GM23338 (cell line): ENCODE results near the gene TRIM13. TPM values are rescaled to one million over a fixed set of nuclear protein-coding genes. Genes with fewer than 3 reads are reported as not detected.
A peak's percentile ranks its signal among the peaks of the same experiment; 100 is the strongest.

ENCODE experiments used
- ATAC-seq: fragments of 200-7000 bp; cut with Tn5 transposase; 3 replicates; pipeline ENCODE4 v1.9.1; 2020
- DNase-seq: peaks from one replicate; pipeline ENCODE4 v3.0.0-alpha.2; 2015; ENCODE audit warnings: low spot score
- H2AFZ ChIP-seq: fragments of 200-600 bp; sonication (generic); 2 replicates; pipeline ENCODE4 v1.8.0; 2016; ENCODE audit warnings: antibody characterized with exemption, mild to moderate bottlenecking, moderate library complexity
- H3F3A ChIP-seq: fragments of 200-600 bp; sonication (generic); replicated peaks from 2 replicates; pipeline ENCODE4 v1.8.0; 2017; ENCODE audit warnings: antibody characterized with exemption, mixed run types, low read depth
- H3K27ac ChIP-seq: fragments of 200-600 bp; sonication (generic); 2 replicates; pipeline ENCODE4 v1.6.1; 2016; ENCODE audit warnings: low read depth
- H3K27me3 ChIP-seq: fragments of 200-600 bp; sonication (generic); 2 replicates; pipeline ENCODE4 v1.8.0; 2016; ENCODE audit warnings: mild to moderate bottlenecking, mixed run types, moderate library complexity; ENCODE audit not compliant: insufficient read depth
- H3K36me3 ChIP-seq: fragments of 200-600 bp; sonication (generic); 2 replicates; pipeline ENCODE4 v1.8.0; 2016; ENCODE audit warnings: mild to moderate bottlenecking; ENCODE audit not compliant: insufficient read depth
- H3K4me1 ChIP-seq: fragments of 200-600 bp; sonication (generic); 2 replicates; pipeline ENCODE4 v1.8.0; 2016; ENCODE audit warnings: mild to moderate bottlenecking, moderate library complexity; ENCODE audit not compliant: insufficient read depth
- H3K4me2 ChIP-seq: fragments of 200-600 bp; sonication (generic); 2 replicates; pipeline ENCODE4 v1.7.1; 2017; ENCODE audit warnings: mixed run types
- H3K4me3 ChIP-seq: fragments of 200-600 bp; sonication (generic); 2 replicates; pipeline ENCODE4 v1.6.1; 2016; ENCODE audit warnings: mixed run types
- H3K79me2 ChIP-seq: fragments of 200-600 bp; sonication (generic); replicated peaks from 2 replicates; pipeline ENCODE4 v1.8.0; 2017; ENCODE audit warnings: mild to moderate bottlenecking; ENCODE audit not compliant: insufficient read depth
- H3K9me2 ChIP-seq: fragments of 200-600 bp; sonication (generic); 2 replicates; pipeline ENCODE4 v1.8.0; 2017; ENCODE audit not compliant: insufficient read depth
- H4K20me1 ChIP-seq: fragments of 200-600 bp; sonication (generic); replicated peaks from 2 replicates; pipeline ENCODE4 v1.8.0; 2017; ENCODE audit warnings: mild to moderate bottlenecking; ENCODE audit not compliant: insufficient read depth
- H3K27ac Mint-ChIP-seq: 2 replicates; pipeline ENCODE4 v1.8.0; 2020; ENCODE audit warnings: inconsistent platforms, mild to moderate bottlenecking, moderate library complexity, mixed read lengths
- H3K27me3 Mint-ChIP-seq: 3 replicates; pipeline ENCODE4 v1.8.0; 2022; ENCODE audit warnings: low read depth, mild to moderate bottlenecking, moderate library complexity, mixed read lengths, inconsistent platforms; ENCODE audit not compliant: insufficient read depth, poor library complexity
- H3K36me3 Mint-ChIP-seq: 3 replicates; pipeline ENCODE4 v1.8.0; 2021; ENCODE audit warnings: low read depth, mild to moderate bottlenecking, inconsistent platforms, moderate library complexity, mixed read lengths
- H3K4me1 Mint-ChIP-seq: 3 replicates; pipeline ENCODE4 v1.8.0; 2020; ENCODE audit warnings: mild to moderate bottlenecking, inconsistent platforms, mixed read lengths
- H3K4me3 Mint-ChIP-seq: 3 replicates; pipeline ENCODE4 v1.8.0; 2021; ENCODE audit warnings: moderate library complexity, mild to moderate bottlenecking, inconsistent platforms, mixed read lengths
- H3K9me3 Mint-ChIP-seq: 3 replicates; pipeline ENCODE4 v1.8.0; 2020; ENCODE audit warnings: moderate library complexity, mild to moderate bottlenecking, inconsistent platforms, mixed read lengths
- CREB1 ChIP-seq: fragments of 250-450 bp; sonication (Bioruptor Pico); IDR thresholded peaks from 2 replicates; pipeline ENCODE4 v1.5.0; 2020; ENCODE audit warnings: low read depth, mild to moderate bottlenecking, moderate library complexity
- EZH2 ChIP-seq: fragments of 200-600 bp; sonication (generic); IDR thresholded peaks from one replicate; pipeline ENCODE4 v1.8.0; 2017; ENCODE audit warnings: antibody characterized with exemption, mild to moderate bottlenecking, low read depth; ENCODE audit not compliant: unreplicated experiment
- NANOG ChIP-seq: IDR thresholded peaks from 2 replicates; pipeline ENCODE4 v1.6.1; 2016; ENCODE audit warnings: antibody characterized with exemption, borderline replicate concordance
- STAT1 ChIP-seq: IDR thresholded peaks from one replicate; pipeline ENCODE4 v1.6.1; 2016; ENCODE audit warnings: antibody characterized with exemption; ENCODE audit not compliant: unreplicated experiment
- ZNF114 ChIP-seq: fragments of 250-450 bp; sonication (Bioruptor Pico); IDR thresholded peaks from 2 replicates; pipeline ENCODE4 v1.5.0; 2020; ENCODE audit warnings: mild to moderate bottlenecking, moderate library complexity
- ZNF331 ChIP-seq: fragments of 250-450 bp; sonication (Bioruptor Pico); IDR thresholded peaks from 2 replicates; pipeline ENCODE4 v1.5.0; 2020; ENCODE audit warnings: low read depth, mild to moderate bottlenecking, moderate library complexity
- ZNF462 ChIP-seq: fragments of 250-450 bp; sonication (Bioruptor Pico); IDR thresholded peaks from 2 replicates; pipeline ENCODE4 v1.5.0; 2020; ENCODE audit warnings: mild to moderate bottlenecking, moderate library complexity
- polyA plus RNA-seq: library from polyadenylated mRNA; unstranded; fragments of >200 nt; fragmentation: Nextera tagmentation; extraction: Ambion mirVana; gene quantifications from 2 replicates; pipeline ENCODE4 v1.2.1, GENCODE V29; 2016
- total RNA-seq: library from RNA; depleted of rRNA; stranded (reverse); fragments of >200 nt; shearing (Covaris generic); gene quantifications from 2 replicates; pipeline ENCODE4 v1.2.3, GENCODE V29; 2014
- TF ChIP-seq, protein P1 (sequence below), 2 experiments: fragments of 200-600 bp in 1 of 2; sonication (generic) in 1 of 2; conservative IDR thresholded peaks; 2 replicates each; pipeline versions ENCODE4 v1.5.1 to v1.6.1; 2016 to 2017; ENCODE audit warnings: antibody characterized with exemption in 2 of 2, low read depth in 2 of 2, mild to moderate bottlenecking in 2 of 2, moderate library complexity in 1 of 2

TRIM13 gene
- total and polyA plus RNA-seq, 2 experiments from 2014 or later = 23.0 to 25.3 TPM

DNA sequence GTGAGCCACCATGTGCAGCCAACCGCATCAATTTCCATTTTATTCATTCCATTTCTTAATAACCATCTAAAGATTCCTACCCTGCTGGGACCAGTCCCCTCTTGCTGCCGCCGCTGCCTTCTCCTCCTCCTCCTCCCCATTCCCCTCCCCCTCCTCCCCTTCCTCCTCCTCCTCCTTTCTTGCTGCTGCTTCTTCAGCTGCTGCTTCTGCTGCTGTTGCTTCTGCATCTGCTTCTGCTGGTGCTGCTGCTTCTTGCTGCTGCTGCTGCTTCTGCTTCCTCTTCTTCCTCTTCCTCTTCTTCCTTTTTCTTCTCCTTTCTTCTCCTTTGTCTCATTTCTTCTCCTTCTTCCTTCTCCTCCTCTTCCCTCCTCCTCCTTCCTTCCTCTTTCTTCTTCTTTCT lies 40.7 kb upstream of the TRIM13 start (continued):
- TF ChIP-seq, protein P1, sequence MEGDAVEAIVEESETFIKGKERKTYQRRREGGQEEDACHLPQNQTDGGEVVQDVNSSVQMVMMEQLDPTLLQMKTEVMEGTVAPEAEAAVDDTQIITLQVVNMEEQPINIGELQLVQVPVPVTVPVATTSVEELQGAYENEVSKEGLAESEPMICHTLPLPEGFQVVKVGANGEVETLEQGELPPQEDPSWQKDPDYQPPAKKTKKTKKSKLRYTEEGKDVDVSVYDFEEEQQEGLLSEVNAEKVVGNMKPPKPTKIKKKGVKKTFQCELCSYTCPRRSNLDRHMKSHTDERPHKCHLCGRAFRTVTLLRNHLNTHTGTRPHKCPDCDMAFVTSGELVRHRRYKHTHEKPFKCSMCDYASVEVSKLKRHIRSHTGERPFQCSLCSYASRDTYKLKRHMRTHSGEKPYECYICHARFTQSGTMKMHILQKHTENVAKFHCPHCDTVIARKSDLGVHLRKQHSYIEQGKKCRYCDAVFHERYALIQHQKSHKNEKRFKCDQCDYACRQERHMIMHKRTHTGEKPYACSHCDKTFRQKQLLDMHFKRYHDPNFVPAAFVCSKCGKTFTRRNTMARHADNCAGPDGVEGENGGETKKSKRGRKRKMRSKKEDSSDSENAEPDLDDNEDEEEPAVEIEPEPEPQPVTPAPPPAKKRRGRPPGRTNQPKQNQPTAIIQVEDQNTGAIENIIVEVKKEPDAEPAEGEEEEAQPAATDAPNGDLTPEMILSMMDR (conservative IDR thresholded peaks at IDR 0.05; ENCODE audit: low read depth in 2 of 2) = no peak
- TF ChIP-seq ZNF462 (no peak), ZNF114 (CRISPR knock-in tag) (no peak), ZNF331 (CRISPR knock-in tag) (no peak), EZH2 (no peak), STAT1 (no peak)

DNA sequence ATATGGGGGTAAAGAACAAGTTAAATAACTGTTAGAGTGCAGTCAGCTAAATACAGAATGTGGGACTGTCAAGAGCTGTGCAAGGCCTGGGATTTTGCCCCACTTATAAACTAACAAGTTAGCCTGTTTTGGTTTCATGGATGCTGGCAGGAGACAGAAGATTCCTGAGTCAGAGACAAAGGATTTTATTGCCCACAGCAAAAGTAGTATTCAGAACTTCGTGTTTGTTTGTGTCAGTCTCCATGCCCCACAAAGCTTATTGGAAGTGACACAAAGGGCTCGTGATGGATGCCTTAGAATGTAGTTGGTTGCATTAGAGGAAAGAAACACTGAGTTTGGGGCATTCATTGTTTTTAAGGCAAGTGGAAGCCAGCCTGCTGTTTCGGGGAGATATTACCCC lies 38.5 kb upstream of the TRIM13 start:
- H3K79me2 ChIP-seq = no peaks in the 10 kb centered on the region
- H3K4me1 ChIP-seq = no peaks in the 10 kb centered on the region
- H3K27ac ChIP-seq = no peak overlapping the region
- Mint-ChIP-seq H3K27me3 (no peaks in the 10 kb centered on the region), H3K4me1 (no peaks in the 10 kb centered on the region), H3K36me3 (no peaks in the 10 kb centered on the region), H3K4me3 (no peak overlapping the region), H3K27ac (no peak overlapping the region), H3K9me3 (peaks cover 2% of the 10 kb centered on the region; the same call in 2 of the 3 replicates)
- no peak overlapping the region for H3K4me2 ChIP-seq
- no peaks in the 10 kb centered on the region for H3F3A ChIP-seq
- H3K4me3 ChIP-seq = no peak overlapping the region
- DNase-seq = no peak
- H3K27me3 ChIP-seq = no peaks in the 10 kb centered on the region
- TF ChIP-seq, protein P1 (conservative IDR thresholded peaks at IDR 0.05; ENCODE audit: low read depth in 2 of 2) = no peak
- TF ChIP-seq ZNF331 (CRISPR knock-in tag) (no peak), CREB1 (CRISPR knock-in tag) (no peak), NANOG (no peak), ZNF114 (CRISPR knock-in tag) (no peak)
- no peaks in the 10 kb centered on the region for H3K36me3 ChIP-seq
- no peaks in the 10 kb centered on the region for H3K9me2 ChIP-seq
- H4K20me1 ChIP-seq = no peaks in the 10 kb centered on the region; the same call in 1 of the 2 replicates
- no peak for ATAC-seq
- 0 out of 2 replicates have a peak overlapping the region, but pooled peaks have one; percentile 35 for H2AFZ ChIP-seq
